Duodenal mucosa (tissue), 2 donors: ENCODE data around the gene VWA1.
A peak's percentile ranks its signal among the peaks of the same experiment; 100 is the strongest.
"Not testable (repeated sequence)": the region's sequence is repeated elsewhere in the genome, so short reads cannot be mapped to it uniquely, and the experiment has no call there.

Source experiments
- H3K27ac ChIP-seq: one replicate; pipeline ENCODE4 v1.7.0; 2013; ENCODE audit warnings: low read depth, low read length
- H3K27me3 ChIP-seq, 2 donors: one replicate each; pipeline ENCODE4 v1.7.0; 2013; ENCODE audit warnings: low read length in 2 of 2, control low read depth in 1 of 2; ENCODE audit not compliant: insufficient read depth in 2 of 2, control insufficient read depth in 1 of 2
- H3K36me3 ChIP-seq, 2 donors: one replicate each; pipeline ENCODE4 v1.7.0; 2013; ENCODE audit warnings: low read length in 2 of 2, control low read depth in 1 of 2; ENCODE audit not compliant: insufficient read depth in 2 of 2, control insufficient read depth in 1 of 2
- H3K4me1 ChIP-seq, 2 donors: one replicate each; pipeline ENCODE4 v1.7.0; 2013; ENCODE audit warnings: low read length in 2 of 2, control low read depth in 1 of 2; ENCODE audit not compliant: insufficient read depth in 2 of 2, control insufficient read depth in 1 of 2
- H3K4me3 ChIP-seq, 2 donors: one replicate each; pipeline ENCODE4 v1.7.0; 2013; ENCODE audit warnings: low read length in 2 of 2, low read depth in 1 of 2
- H3K9ac ChIP-seq, 2 donors: one replicate each; pipeline ENCODE4 v1.7.0; 2013; ENCODE audit warnings: low read length in 2 of 2, low read depth in 1 of 2
- H3K9me3 ChIP-seq, 2 donors: one replicate each; pipeline ENCODE4 v1.7.0; 2013; ENCODE audit warnings: low read length in 2 of 2, control low read depth in 1 of 2; ENCODE audit not compliant: control insufficient read depth in 1 of 2

The VWA1 gene

GRCh38 chr1:1437033-1437903, 1.8 kb downstream of the VWA1 start:
- H3K27ac ChIP-seq = no peak overlapping the region
- peaks cover 51 to 60% of the 10 kb centered on the region in 2 donors for H3K4me1 ChIP-seq
- H3K4me3 ChIP-seq = peak overlapping the region in 1 of 2 donors; percentile 47
- peak overlapping the region in 1 of 2 donors; percentile 11 for H3K9ac ChIP-seq
- no peaks in the 10 kb centered on the region for H3K36me3 ChIP-seq
- peaks cover 6 to 9% of the 10 kb centered on the region in 2 donors for H3K27me3 ChIP-seq
- H3K9me3 ChIP-seq = no peaks in the 10 kb centered on the region

GRCh38 chr1:1437904-1438376, 2.5 kb downstream of the VWA1 start:
- peak overlapping the region in 1 of 2 donors; percentile 11 for H3K9ac ChIP-seq
- no peak overlapping the region for H3K27ac ChIP-seq
- peaks cover 46 to 53% of the 10 kb centered on the region in 2 donors for H3K4me1 ChIP-seq
- H3K4me3 ChIP-seq = peak overlapping the region; percentile 21 to 45
- peaks cover 6 to 9% of the 10 kb centered on the region in 2 donors for H3K27me3 ChIP-seq
- no peaks in the 10 kb centered on the region for H3K36me3 ChIP-seq
- no peaks in the 10 kb centered on the region for H3K9me3 ChIP-seq

- Histone ChIP-seq H3K36me3 (no peaks in the 10 kb centered on the region), H3K4me3 (peak overlapping the region; percentile 21 to 45), H3K27me3 (peaks cover 6 to 9% of the 10 kb centered on the region in 2 donors), H3K9me3 (no peaks in the 10 kb centered on the region), H3K27ac (no peak overlapping the region), H3K9ac (no peak overlapping the region), H3K4me1 (peaks cover 41 to 45% of the 10 kb centered on the region in 2 donors)
Observed at GRCh38 chr1:1438531-1439381, 3.3 kb downstream of the VWA1 start.

- no peak overlapping the region for H3K9ac ChIP-seq
- peaks cover 36 to 37% of the 10 kb centered on the region in 2 donors for H3K4me1 ChIP-seq
- H3K27ac ChIP-seq = no peak overlapping the region
- no peaks in the 10 kb centered on the region for H3K9me3 ChIP-seq
- no peak overlapping the region for H3K4me3 ChIP-seq
- peaks cover 6 to 9% of the 10 kb centered on the region in 2 donors for H3K27me3 ChIP-seq
- H3K36me3 ChIP-seq = no peaks in the 10 kb centered on the region
Observed at GRCh38 chr1:1439546-1440261, 4.2 kb downstream of the VWA1 start.

GRCh38 chr1:1440262-1441001, 4.9 kb downstream of the VWA1 start:
- Histone ChIP-seq H3K27ac (no peak overlapping the region), H3K4me3 (peak overlapping the region in 1 of 2 donors; percentile 40), H3K9ac (no peak overlapping the region), H3K4me1 (peaks cover 30 to 31% of the 10 kb centered on the region in 2 donors), H3K36me3 (no peaks in the 10 kb centered on the region), H3K9me3 (no peaks in the 10 kb centered on the region), H3K27me3 (peaks cover 6 to 9% of the 10 kb centered on the region in 2 donors)

- H3K27me3 ChIP-seq = peaks cover 6% of the 10 kb centered on the region in 2 donors
- no peaks in the 10 kb centered on the region for H3K9me3 ChIP-seq
- no peak overlapping the region for H3K27ac ChIP-seq
- H3K36me3 ChIP-seq = no peaks in the 10 kb centered on the region
- no peak overlapping the region for H3K9ac ChIP-seq
- H3K4me1 ChIP-seq = peaks cover 26 to 27% of the 10 kb centered on the region in 2 donors
- no peak overlapping the region for H3K4me3 ChIP-seq
Observed at GRCh38 chr1:1441002-1441888, 5.8 kb downstream of the VWA1 start.

- Histone ChIP-seq H3K27ac (no peak overlapping the region), H3K4me3 (no peak overlapping the region), H3K4me1 (peaks cover 20 to 22% of the 10 kb centered on the region in 2 donors), H3K27me3 (no peaks in the 10 kb centered on the region), H3K36me3 (no peaks in the 10 kb centered on the region), H3K9ac (no peak overlapping the region), H3K9me3 (no peaks in the 10 kb centered on the region)
Observed at GRCh38 chr1:1442069-1442770, 6.7 kb downstream of the VWA1 start.

GRCh38 chr1:1446631-1447030, 11.1 kb downstream of the VWA1 start:
- not testable (repeated sequence) for H3K9ac ChIP-seq, H3K27ac ChIP-seq, H3K4me1 ChIP-seq, H3K4me3 ChIP-seq, H3K27me3 ChIP-seq, H3K36me3 ChIP-seq, H3K9me3 ChIP-seq
